Dendritic cell treated with granulocyte-macrophage colony-stimulating factor and Interleukin-4, amounts not matched to agents 40 ng/mL and 50 ng/mL, for 4 days (primary cell): ENCODE results near the gene HCFC1R1.
A peak's percentile ranks its signal among the peaks of the same experiment; 100 is the strongest.

Source experiments
- H3K27ac Mint-ChIP-seq: one replicate; pipeline ENCODE4 v1.8.0; 2022; ENCODE audit warnings: mild to moderate bottlenecking, mixed read lengths
- H3K27me3 Mint-ChIP-seq: one replicate; pipeline ENCODE4 v1.8.0; 2022; ENCODE audit warnings: mild to moderate bottlenecking, mixed read lengths
- H3K36me3 Mint-ChIP-seq: one replicate; pipeline ENCODE4 v1.8.0; 2022; ENCODE audit warnings: low read depth, mixed read lengths
- H3K4me1 Mint-ChIP-seq: one replicate; pipeline ENCODE4 v1.8.0; 2022; ENCODE audit warnings: low read depth, mixed read lengths
- H3K4me3 Mint-ChIP-seq: one replicate; pipeline ENCODE4 v1.8.0; 2022; ENCODE audit warnings: mild to moderate bottlenecking, moderate library complexity, mixed read lengths
- H3K9me3 Mint-ChIP-seq: one replicate; pipeline ENCODE4 v1.8.0; 2022; ENCODE audit warnings: mixed read lengths
- intact Hi-C: fragments of 100-400 bp; cut with micrococcal nuclease; formaldehyde crosslinking; loops from one replicate; pipeline ENCODE4 v1.15.0; 2022

HCFC1R1 gene

GRCh38 chr16:3051009-3051408 lies 27.3 kb upstream of the HCFC1R1 start:
- H3K27me3 Mint-ChIP-seq = peaks cover 18% of the 10 kb centered on the region
- no peak overlapping the region for H3K27ac Mint-ChIP-seq
- H3K4me1 Mint-ChIP-seq = peaks cover 85% of the 10 kb centered on the region
- peaks cover 75% of the 10 kb centered on the region for H3K36me3 Mint-ChIP-seq
- intact Hi-C loops = no loop called here
- no peaks in the 10 kb centered on the region for H3K9me3 Mint-ChIP-seq
- H3K4me3 Mint-ChIP-seq = no peak overlapping the region

GRCh38 chr16:3050487-3050886 lies 26.7 kb upstream of the HCFC1R1 start:
- intact Hi-C loops = no loop called here
- Mint-ChIP-seq H3K9me3 (no peaks in the 10 kb centered on the region), H3K27me3 (peaks cover 18% of the 10 kb centered on the region), H3K4me3 (no peak overlapping the region), H3K4me1 (peaks cover 79% of the 10 kb centered on the region), H3K27ac (no peak overlapping the region), H3K36me3 (peaks cover 70% of the 10 kb centered on the region)

- Mint-ChIP-seq H3K27ac (no peak overlapping the region), H3K9me3 (no peaks in the 10 kb centered on the region), H3K27me3 (peaks cover 21% of the 10 kb centered on the region), H3K36me3 (peaks cover 67% of the 10 kb centered on the region), H3K4me1 (peaks cover 79% of the 10 kb centered on the region), H3K4me3 (no peak overlapping the region)
- intact Hi-C loops = no loop called here
Measured at GRCh38 chr16:3049921-3050481, 26.3 kb upstream of the HCFC1R1 start.

GRCh38 chr16:3047387-3047720 lies 23.6 kb upstream of the HCFC1R1 start:
- peak overlapping the region; percentile 86 for H3K27ac Mint-ChIP-seq
- peaks cover 47% of the 10 kb centered on the region for H3K36me3 Mint-ChIP-seq
- peaks cover 83% of the 10 kb centered on the region for H3K4me1 Mint-ChIP-seq
- peak overlapping the region; percentile 89 for H3K4me3 Mint-ChIP-seq
- peaks cover 35% of the 10 kb centered on the region for H3K27me3 Mint-ChIP-seq
- no peaks in the 10 kb centered on the region for H3K9me3 Mint-ChIP-seq
- intact Hi-C loops = no loop called here

- no peaks in the 10 kb centered on the region for H3K9me3 Mint-ChIP-seq
- H3K36me3 Mint-ChIP-seq = peaks cover 43% of the 10 kb centered on the region
- H3K27me3 Mint-ChIP-seq = peaks cover 32% of the 10 kb centered on the region
- intact Hi-C loops = no loop called here
- peak overlapping the region; percentile 86 for H3K27ac Mint-ChIP-seq
- H3K4me3 Mint-ChIP-seq = peak overlapping the region; percentile 89
- peaks cover 80% of the 10 kb centered on the region for H3K4me1 Mint-ChIP-seq
Measured at GRCh38 chr16:3046641-3047386, 23.1 kb upstream of the HCFC1R1 start.

- H3K27me3 Mint-ChIP-seq = peaks cover 33% of the 10 kb centered on the region
- H3K36me3 Mint-ChIP-seq = peaks cover 36% of the 10 kb centered on the region
- no peaks in the 10 kb centered on the region for H3K9me3 Mint-ChIP-seq
- H3K27ac Mint-ChIP-seq = peak within 1 kb of the TSS; percentile 86
- intact Hi-C loops = no loop called here
- peaks cover 72% of the 10 kb centered on the region for H3K4me1 Mint-ChIP-seq
- peak within 1 kb of the TSS; percentile 89 for H3K4me3 Mint-ChIP-seq
Measured at GRCh38 chr16:3045758-3046640, 22.3 kb upstream of the HCFC1R1 start, which contains the start of gene MMP25. Gene MMP25 (plus strand): TSS chr16:3046561. CDS start chr16:3046918, 357 bp downstream.

- Mint-ChIP-seq H3K27me3 (peaks cover 40% of the 10 kb centered on the region), H3K9me3 (no peaks in the 10 kb centered on the region), H3K36me3 (peaks cover 23% of the 10 kb centered on the region), H3K4me1 (peaks cover 59% of the 10 kb centered on the region), H3K27ac (peak overlapping the region; percentile 86), H3K4me3 (peak overlapping the region; percentile 89)
- intact Hi-C loops = no loop called here
Measured at GRCh38 chr16:3044708-3045107, 21.0 kb upstream of the HCFC1R1 start.

- H3K9me3 Mint-ChIP-seq = no peaks in the 10 kb centered on the region
- no peak overlapping the region for H3K27ac Mint-ChIP-seq
- H3K27me3 Mint-ChIP-seq = peaks cover 59% of the 10 kb centered on the region
- H3K4me3 Mint-ChIP-seq = no peak overlapping the region
- H3K36me3 Mint-ChIP-seq = peaks cover 8% of the 10 kb centered on the region
- intact Hi-C loops = no loop called here
- H3K4me1 Mint-ChIP-seq = peaks cover 47% of the 10 kb centered on the region
Measured at GRCh38 chr16:3042376-3042775, 18.6 kb upstream of the HCFC1R1 start.

GRCh38 chr16:3038896-3039295 lies 15.2 kb upstream of the HCFC1R1 start:
- Mint-ChIP-seq H3K27me3 (peaks cover 75% of the 10 kb centered on the region), H3K4me1 (peaks cover 47% of the 10 kb centered on the region), H3K36me3 (no peaks in the 10 kb centered on the region), H3K9me3 (no peaks in the 10 kb centered on the region), H3K4me3 (no peak overlapping the region), H3K27ac (no peak overlapping the region)
- intact Hi-C loops = no loop called here

GRCh38 chr16:3038256-3038655 lies 14.5 kb upstream of the HCFC1R1 start:
- intact Hi-C loops = no loop called here
- Mint-ChIP-seq H3K4me1 (peaks cover 47% of the 10 kb centered on the region), H3K27me3 (peaks cover 77% of the 10 kb centered on the region), H3K36me3 (no peaks in the 10 kb centered on the region), H3K27ac (no peak overlapping the region), H3K4me3 (no peak overlapping the region), H3K9me3 (no peaks in the 10 kb centered on the region)

- Mint-ChIP-seq H3K27me3 (peaks cover 91% of the 10 kb centered on the region), H3K4me3 (peak within 1 kb of the TSS; percentile 28), H3K36me3 (no peaks in the 10 kb centered on the region), H3K4me1 (peaks cover 50% of the 10 kb centered on the region), H3K27ac (peak within 1 kb of the TSS; percentile 44), H3K9me3 (no peaks in the 10 kb centered on the region)
- intact Hi-C loops = no loop called here
Measured at GRCh38 chr16:3036726-3037315, 13.1 kb upstream of the HCFC1R1 start, which contains the start of gene BICDL2. Gene BICDL2 (minus strand): TSS chr16:3036944. CDS start chr16:3035496, 1,448 bp downstream.

GRCh38 chr16:3035972-3036725 lies 12.4 kb upstream of the HCFC1R1 start:
- intact Hi-C loops = no loop called here
- Mint-ChIP-seq H3K9me3 (no peaks in the 10 kb centered on the region), H3K4me3 (peak overlapping the region; percentile 28), H3K4me1 (peaks cover 57% of the 10 kb centered on the region), H3K36me3 (no peaks in the 10 kb centered on the region), H3K27me3 (peaks cover 97% of the 10 kb centered on the region), H3K27ac (peak overlapping the region; percentile 44)

GRCh38 chr16:3035289-3035971 lies 11.7 kb upstream of the HCFC1R1 start:
- Mint-ChIP-seq H3K4me1 (peaks cover 64% of the 10 kb centered on the region), H3K36me3 (no peaks in the 10 kb centered on the region), H3K27me3 (peaks cover 98% of the 10 kb centered on the region), H3K4me3 (no peak overlapping the region), H3K27ac (peak overlapping the region; percentile 44), H3K9me3 (no peaks in the 10 kb centered on the region)
- intact Hi-C loops = no loop called here
